AG04450 (cell line): ENCODE measurements around the gene PPP1CA. TPM values are rescaled to one million over a fixed set of nuclear protein-coding genes. Genes with fewer than 3 reads are reported as not detected.

ENCODE experiments used
- CTCF ChIA-PET: fragments of 300-600, 350-600 bp; formaldehyde crosslinking; extraction: SDS; loops from one replicate; lab custom pipeline; 2022; ENCODE audit warnings: antibody characterized with exemption, inconsistent platforms; lab: Charles Lee
- POLR2A ChIA-PET: fragments of 350-600 bp; formaldehyde crosslinking; extraction: SDS; loops from one replicate; lab custom pipeline; 2021; ENCODE audit warnings: antibody characterized with exemption, inconsistent platforms; lab: Yijun Ruan, JAX
- DNase-seq: peaks from one replicate; pipeline ENCODE4 v3.0.0-alpha.2; 2011; ENCODE audit warnings: low read depth, low spot score
- H3K27ac ChIP-seq: one replicate; pipeline ENCODE4 v1.5.1; 2012; ENCODE audit warnings: low read depth, low read length, control low read depth
- H3K27me3 ChIP-seq: one replicate; pipeline ENCODE4 v1.6.0; 2012; ENCODE audit warnings: low read length; ENCODE audit not compliant: control insufficient read depth, insufficient read depth
- H3K4me3 ChIP-seq: 2 replicates; pipeline ENCODE4 v1.5.1; 2011; ENCODE audit warnings: mild to moderate bottlenecking, low read depth, low read length, control low read depth
- H3K9me3 ChIP-seq: 2 replicates; pipeline ENCODE4 v1.5.1; 2012; ENCODE audit warnings: low read length; ENCODE audit not compliant: control insufficient read depth, insufficient read depth
- polyA plus RNA-seq: library from polyadenylated mRNA; depleted of rRNA; stranded (reverse); fragments of >200 nt; gene quantifications from 2 replicates; pipeline ENCODE4 v1.2.3, GENCODE V29; 2011
- TF ChIP-seq, protein P1 (sequence below): IDR thresholded peaks from 2 replicates; pipeline ENCODE4 v1.5.1; 2011; ENCODE audit warnings: low read depth, low read length, control low read depth, inconsistent platforms

The PPP1CA gene
- polyA plus RNA-seq, 1 experiment = 116 TPM

GRCh38 chr11:67355794-67356386 lies 45.8 kb downstream of the PPP1CA start:
- TF ChIP-seq, protein P1, sequence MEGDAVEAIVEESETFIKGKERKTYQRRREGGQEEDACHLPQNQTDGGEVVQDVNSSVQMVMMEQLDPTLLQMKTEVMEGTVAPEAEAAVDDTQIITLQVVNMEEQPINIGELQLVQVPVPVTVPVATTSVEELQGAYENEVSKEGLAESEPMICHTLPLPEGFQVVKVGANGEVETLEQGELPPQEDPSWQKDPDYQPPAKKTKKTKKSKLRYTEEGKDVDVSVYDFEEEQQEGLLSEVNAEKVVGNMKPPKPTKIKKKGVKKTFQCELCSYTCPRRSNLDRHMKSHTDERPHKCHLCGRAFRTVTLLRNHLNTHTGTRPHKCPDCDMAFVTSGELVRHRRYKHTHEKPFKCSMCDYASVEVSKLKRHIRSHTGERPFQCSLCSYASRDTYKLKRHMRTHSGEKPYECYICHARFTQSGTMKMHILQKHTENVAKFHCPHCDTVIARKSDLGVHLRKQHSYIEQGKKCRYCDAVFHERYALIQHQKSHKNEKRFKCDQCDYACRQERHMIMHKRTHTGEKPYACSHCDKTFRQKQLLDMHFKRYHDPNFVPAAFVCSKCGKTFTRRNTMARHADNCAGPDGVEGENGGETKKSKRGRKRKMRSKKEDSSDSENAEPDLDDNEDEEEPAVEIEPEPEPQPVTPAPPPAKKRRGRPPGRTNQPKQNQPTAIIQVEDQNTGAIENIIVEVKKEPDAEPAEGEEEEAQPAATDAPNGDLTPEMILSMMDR = no peak
- no peak for DNase-seq
- POLR2A ChIA-PET = interaction anchor here (1.1 to 8.7 kb wide), 6 partner anchors 9 to 27 kb away, joined by 4 to 106 read pairs (median 14); partner anchors contain the start of gene CLCF1
- Histone ChIP-seq H3K27me3 (no peaks in the 10 kb centered on the region), H3K27ac (peak overlapping the region; percentile 97), H3K4me3 (no peak overlapping the region), H3K9me3 (no peaks in the 10 kb centered on the region; the same call in 1 of the 2 replicates)
- CTCF ChIA-PET = interaction anchor here (0.7 to 19.6 kb wide), 8 partner anchors 10 to 137 kb away, joined by 3 to 716 read pairs (median 7); partner anchors contain the start of genes CLCF1, PPP1CA and RAD9A

GRCh38 chr11:67355023-67355793 lies 46.5 kb downstream of the PPP1CA start:
- TF ChIP-seq, protein P1 = no peak
- no peaks in the 10 kb centered on the region; the same call in 1 of the 2 replicates for H3K9me3 ChIP-seq
- CTCF ChIA-PET = interaction anchor here (2.6 to 19.6 kb wide), 3 partner anchors 9 to 46 kb away, joined by 11 to 716 read pairs (median 33); partner anchors contain the start of genes CLCF1, PPP1CA and RAD9A
- no peaks in the 10 kb centered on the region for H3K27me3 ChIP-seq
- H3K27ac ChIP-seq = peak overlapping the region; percentile 97
- H3K4me3 ChIP-seq = peak overlapping the region; percentile 25; the same call in 1 of the 2 replicates
- POLR2A ChIA-PET = interaction anchor here (1.1 to 8.7 kb wide), 6 partner anchors 8 to 46 kb away, joined by 4 to 106 read pairs (median 10); partner anchors contain the start of genes CLCF1 and PPP1CA
- DNase-seq = no peak

DNA sequence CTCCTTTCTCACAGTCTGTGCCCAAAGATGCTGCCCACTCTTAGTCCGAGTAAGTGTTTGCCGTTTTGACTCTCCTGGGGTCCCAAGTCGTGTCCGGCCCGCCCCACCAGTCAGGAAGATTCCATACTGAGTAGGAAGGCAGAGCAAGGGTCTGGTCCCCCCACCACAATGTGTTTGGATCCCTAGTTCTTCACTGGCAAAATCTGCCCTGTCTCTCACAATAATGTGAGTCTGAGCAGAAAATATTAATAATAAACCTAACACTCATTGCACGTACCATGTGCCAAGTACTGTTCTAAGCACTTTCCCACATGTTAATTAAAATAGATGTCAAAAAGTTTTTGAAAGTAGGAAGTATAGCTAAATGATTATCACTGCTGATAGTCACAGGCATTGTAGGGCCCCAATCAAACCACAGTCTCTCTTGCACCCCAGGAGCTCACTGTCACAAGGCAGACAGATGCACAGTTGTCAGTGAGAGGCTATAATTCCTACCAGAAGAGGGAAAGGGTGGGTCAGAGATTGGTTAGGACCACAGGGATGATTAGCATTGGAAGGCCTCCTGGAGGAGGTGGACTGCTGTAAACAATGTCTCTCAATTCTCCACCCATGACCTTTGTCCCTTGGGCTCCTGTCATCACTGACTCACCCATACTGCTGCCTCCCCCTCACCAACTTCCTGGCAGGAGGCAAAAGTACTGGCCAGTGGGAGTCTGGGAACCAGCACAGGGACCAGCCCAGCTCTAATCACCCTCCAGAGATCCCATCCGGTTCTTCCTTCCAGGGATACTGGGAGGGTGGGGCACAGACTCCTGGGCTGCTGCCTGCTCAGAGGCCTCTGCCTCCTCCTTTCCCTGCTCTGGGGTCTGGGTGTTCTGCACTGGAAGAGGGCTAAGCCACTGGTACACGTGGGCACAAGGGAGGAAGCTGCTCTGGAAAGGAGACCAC lies 47.3 kb downstream of the PPP1CA start:
- DNase-seq = peak; percentile 76
- CTCF ChIA-PET = interaction anchor here (1.7 to 19.6 kb wide), 4 partner anchors 8 to 91 kb away, joined by 4 to 716 read pairs (median 22); partner anchors contain the start of genes CLCF1, PPP1CA and RAD9A

More for the DNA sequence above, 47.3 kb downstream of the PPP1CA start:
- Histone ChIP-seq H3K4me3 (peak overlapping the region; percentile 55), H3K9me3 (no peaks in the 10 kb centered on the region; the same call in 1 of the 2 replicates), H3K27me3 (no peaks in the 10 kb centered on the region), H3K27ac (peak overlapping the region; percentile 97)
- POLR2A ChIA-PET = interaction anchor here (0.7 to 8.7 kb wide), 9 partner anchors 8 to 47 kb away, joined by 3 to 106 read pairs (median 6); partner anchors contain the start of genes CLCF1, PPP1CA and RAD9A
- TF ChIP-seq, protein P1 = peak; percentile 39
